Testis (tissue), 3 donors: ENCODE measurements around the gene MARCHF7. TPM values are rescaled to one million over a fixed set of nuclear protein-coding genes. Genes with fewer than 3 reads are reported as not detected.

Experiments
- DNase-seq: peaks from one replicate; pipeline ENCODE4 v3.0.0-alpha.2; 2019
- H3K27ac ChIP-seq, 2 donors: fragments of 200-600 bp; sonication (generic); one replicate each; pipeline ENCODE4 v1.5.1; 2019
- H3K27me3 ChIP-seq: fragments of 200-600 bp; sonication (generic); one replicate; pipeline ENCODE4 v1.5.1; 2019
- H3K36me3 ChIP-seq: fragments of 200-600 bp; sonication (generic); one replicate; pipeline ENCODE4 v1.5.1; 2017; ENCODE audit warnings: low read depth; ENCODE audit errors: missing control alignments
- H3K4me1 ChIP-seq: fragments of 200-600 bp; sonication (generic); one replicate; pipeline ENCODE4 v1.5.1; 2019
- H3K4me3 ChIP-seq, 2 donors: fragments of 200-600 bp; sonication (generic); one replicate each; pipeline ENCODE4 v1.5.1; 2017 to 2019
- H3K9me3 ChIP-seq: fragments of 200-600 bp; sonication (generic); one replicate; pipeline ENCODE4 v1.5.1; 2017
- CTCF ChIP-seq, 3 experiments: fragments of 450-650 bp in 2 of 3; fragments of 200-600 bp in 1 of 3; sonication (generic) in 1 of 3; IDR thresholded peaks; one replicate each; pipeline ENCODE4 v1.5.1; 2016 to 2019; ENCODE audit warnings: antibody characterized with exemption in 3 of 3, mild to moderate bottlenecking in 2 of 3, moderate library complexity in 1 of 3
- POLR2A ChIP-seq: fragments of 450-650 bp; IDR thresholded peaks from one replicate; pipeline ENCODE4 v1.6.1; 2017; ENCODE audit warnings: antibody characterized with exemption, mild to moderate bottlenecking, moderate library complexity
- WGBS, 2 donors: methylation state at CpG; one replicate each; pipeline ENCODE4 v1.1.5; 2018; 5-methylcytosine and 5-hydroxymethylcytosine counted together
- intact Hi-C: fragments of 100-400 bp; cut with DNase I; formaldehyde crosslinking; loops from one replicate; pipeline ENCODE4 v1.15.1; 2023; ENCODE audit warnings: low total_unique reads
- polyA plus RNA-seq: library from polyadenylated mRNA; stranded (reverse); fragments of 350-450 nt; fragmentation: Illumina TruSeq; extraction: RNeasy Lipid Tissue Mini Kit (QIAGEN cat#74804); gene quantifications from one replicate; pipeline ENCODE4 v1.2.3, GENCODE V29; 2014; ENCODE audit warnings: low read depth, low replicate concordance; ENCODE audit not compliant: insufficient read depth
- total RNA-seq, 2 donors: library from RNA; depleted of rRNA; stranded (reverse); fragments of >200 nt; gene quantifications; one replicate each; pipeline ENCODE4 v1.2.3, GENCODE V29; 2016

Gene MARCHF7
- total and polyA plus RNA-seq, 3 donors from 2014 or later, result 89.4 to 115 (median 97.8) TPM

- TF ChIP-seq POLR2A, result no peak
- TF ChIP-seq CTCF (IDR thresholded peaks at IDR 0.05), result no peak
- intact Hi-C loops, result no loop called here
- H3K36me3 ChIP-seq, result no peaks in the 10 kb centered on the region
- H3K27me3 ChIP-seq, result no peaks in the 10 kb centered on the region
- no peak overlapping the region for H3K4me3 ChIP-seq
- 60 to 72% methylated on average over 3 of the region's 3 CpGs for WGBS, 2 donors
- no peak overlapping the region for H3K27ac ChIP-seq
- no peaks in the 10 kb centered on the region for H3K9me3 ChIP-seq
- no peak for DNase-seq
- no peaks in the 10 kb centered on the region for H3K4me1 ChIP-seq
Observed at GRCh38 chr2:159728629-159729028, 16.3 kb downstream of the MARCHF7 start.

GRCh38 chr2:159735648-159736047 lies 23.3 kb downstream of the MARCHF7 start:
- no peak overlapping the region for H3K4me3 ChIP-seq
- no peak for DNase-seq
- no peaks in the 10 kb centered on the region for H3K36me3 ChIP-seq
- H3K27me3 ChIP-seq, result no peaks in the 10 kb centered on the region
- no peaks in the 10 kb centered on the region for H3K4me1 ChIP-seq
- no peaks in the 10 kb centered on the region for H3K9me3 ChIP-seq
- TF ChIP-seq POLR2A (no peak), CTCF (IDR thresholded peaks at IDR 0.05) (no peak)
- WGBS, 2 donors, result 79 to 89% methylated on average over 1 of the region's 1 CpG
- intact Hi-C loops, result no loop called here
- no peak overlapping the region for H3K27ac ChIP-seq

DNA sequence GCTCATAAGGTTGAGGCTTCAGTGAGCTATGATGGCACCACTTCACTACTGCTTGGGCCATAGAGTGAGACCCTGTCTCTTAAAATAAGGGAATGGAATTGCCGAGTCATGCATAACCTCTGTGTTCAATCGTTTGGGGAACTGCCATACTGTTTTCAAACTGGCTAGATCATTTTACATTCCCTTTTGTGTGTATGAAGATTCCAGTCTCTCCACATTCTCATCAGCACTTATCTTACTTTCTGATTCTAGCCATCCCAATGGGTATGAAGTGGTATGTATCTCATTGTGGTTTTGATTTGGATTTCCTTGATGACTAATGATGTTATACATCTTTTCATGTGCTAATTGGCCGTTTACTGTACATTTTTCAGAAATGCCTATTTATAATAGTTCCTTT lies 23.7 kb downstream of the MARCHF7 start:
- no peak overlapping the region for H3K27ac ChIP-seq
- H3K9me3 ChIP-seq, result no peaks in the 10 kb centered on the region
- no peaks in the 10 kb centered on the region for H3K36me3 ChIP-seq
- TF ChIP-seq CTCF (IDR thresholded peaks at IDR 0.05), result no peak
- no peak for TF ChIP-seq POLR2A
- WGBS, 2 donors, result 68 to 83% methylated on average over 3 of the region's 3 CpGs
- no peaks in the 10 kb centered on the region for H3K27me3 ChIP-seq
- intact Hi-C loops, result no loop called here
- no peak for DNase-seq
- H3K4me1 ChIP-seq, result no peaks in the 10 kb centered on the region
- no peak overlapping the region for H3K4me3 ChIP-seq

- WGBS, 2 donors, result 100% methylated on average over 1 of the region's 1 CpG
- intact Hi-C loops, result no loop called here
- no peak for DNase-seq
- no peak overlapping the region for H3K4me3 ChIP-seq
- no peaks in the 10 kb centered on the region for H3K9me3 ChIP-seq
- no peaks in the 10 kb centered on the region for H3K4me1 ChIP-seq
- H3K27me3 ChIP-seq, result no peaks in the 10 kb centered on the region
- H3K36me3 ChIP-seq, result no peaks in the 10 kb centered on the region
- no peak overlapping the region for H3K27ac ChIP-seq
- TF ChIP-seq CTCF (IDR thresholded peaks at IDR 0.05), result no peak
- TF ChIP-seq POLR2A, result no peak
Observed at GRCh38 chr2:159737292-159737916, 25.1 kb downstream of the MARCHF7 start.

GRCh38 chr2:159737917-159738296 lies 25.6 kb downstream of the MARCHF7 start:
- 97 to 98% methylated on average over 11 of the region's 11 CpGs for WGBS, 2 donors
- no peak for DNase-seq
- TF ChIP-seq CTCF (IDR thresholded peaks at IDR 0.05) (no peak), POLR2A (no peak)
- Histone ChIP-seq H3K27me3 (no peaks in the 10 kb centered on the region), H3K4me1 (no peaks in the 10 kb centered on the region), H3K27ac (no peak overlapping the region), H3K9me3 (no peaks in the 10 kb centered on the region), H3K4me3 (no peak overlapping the region), H3K36me3 (no peaks in the 10 kb centered on the region)
- intact Hi-C loops, result no loop called here
